ENCODE results near the gene ST3GAL3. TPM values are rescaled to one million over a fixed set of nuclear protein-coding genes. Genes with fewer than 3 reads are reported as not detected.

Gene ST3GAL3
- total and polyA plus RNA-seq, 2 experiments from 2014 or later: 4.5 to 7.0 TPM

DNA sequence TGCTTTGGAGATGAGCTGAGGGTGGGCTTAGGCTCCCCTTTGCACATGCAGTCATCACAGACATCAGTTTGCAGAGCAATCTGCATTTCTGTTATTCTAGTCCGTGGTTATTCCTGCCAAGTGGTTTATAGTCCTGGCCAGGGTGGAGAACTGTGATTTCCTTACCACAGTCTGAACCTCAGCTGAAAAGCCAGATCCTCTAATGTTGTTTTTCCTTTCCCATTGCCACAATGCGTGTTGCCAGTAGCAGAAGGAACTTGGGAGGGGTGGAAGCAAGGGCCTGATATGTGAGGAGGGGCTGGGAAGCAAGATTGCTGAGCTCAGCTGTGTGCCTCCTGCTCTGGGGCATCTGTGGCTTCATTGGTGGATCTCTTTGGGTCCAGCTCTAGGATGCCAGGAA is 18.0 kb upstream of the ST3GAL3 start:
- peaks cover 86% of the 10 kb centered on the region for H3K36me3 ChIP-seq (ENCODE audit: insufficient read depth)
- Mint-ChIP-seq H3K4me1 (no peaks in the 10 kb centered on the region), H3K27ac (no peak overlapping the region), H3K36me3 (ENCODE audit: low read depth) (no peaks in the 10 kb centered on the region; the same call in 1 of the 3 replicates), H3K9me3 (no peaks in the 10 kb centered on the region; the same call in 2 of the 3 replicates), H3K27me3 (ENCODE audit: insufficient read depth, low read depth, poor library complexity) (peaks cover 3% of the 10 kb centered on the region), H3K4me3 (no peak overlapping the region)
- no peak overlapping the region for H3K27ac ChIP-seq (ENCODE audit: low read depth)
- H3K79me2 ChIP-seq (replicated peaks; ENCODE audit: insufficient read depth): peaks cover 10% of the 10 kb centered on the region; the same call in 1 of the 2 replicates
- no peak overlapping the region for H2AFZ ChIP-seq
- H3K4me2 ChIP-seq: no peak overlapping the region
- TF ChIP-seq POLR2AphosphoS5 (IDR thresholded peaks at IDR 0.05; ENCODE audit: low read depth): no peak
- TF ChIP-seq, protein P1, sequence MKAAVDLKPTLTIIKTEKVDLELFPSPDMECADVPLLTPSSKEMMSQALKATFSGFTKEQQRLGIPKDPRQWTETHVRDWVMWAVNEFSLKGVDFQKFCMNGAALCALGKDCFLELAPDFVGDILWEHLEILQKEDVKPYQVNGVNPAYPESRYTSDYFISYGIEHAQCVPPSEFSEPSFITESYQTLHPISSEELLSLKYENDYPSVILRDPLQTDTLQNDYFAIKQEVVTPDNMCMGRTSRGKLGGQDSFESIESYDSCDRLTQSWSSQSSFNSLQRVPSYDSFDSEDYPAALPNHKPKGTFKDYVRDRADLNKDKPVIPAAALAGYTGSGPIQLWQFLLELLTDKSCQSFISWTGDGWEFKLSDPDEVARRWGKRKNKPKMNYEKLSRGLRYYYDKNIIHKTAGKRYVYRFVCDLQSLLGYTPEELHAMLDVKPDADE (IDR thresholded peaks at IDR 0.05): no peak
- no peak for TF ChIP-seq STAT1 (IDR thresholded peaks at IDR 0.05; ENCODE audit: unreplicated experiment)
- no peak for TF ChIP-seq ZNF331 (CRISPR knock-in tag; IDR thresholded peaks at IDR 0.05; ENCODE audit: low read depth)
- TF ChIP-seq ZNF114 (CRISPR knock-in tag; IDR thresholded peaks at IDR 0.05): no peak
- TF ChIP-seq EZH2 (IDR thresholded peaks at IDR 0.05; ENCODE audit: low read depth, unreplicated experiment): no peak
- no peak for TF ChIP-seq CREB1 (CRISPR knock-in tag; IDR thresholded peaks at IDR 0.05; ENCODE audit: low read depth)
- no peak for TF ChIP-seq NANOG (IDR thresholded peaks at IDR 0.05; ENCODE audit: borderline replicate concordance)
- TF ChIP-seq JUNB (IDR thresholded peaks at IDR 0.05; ENCODE audit: unreplicated experiment): no peak
- TF ChIP-seq, protein P2, sequence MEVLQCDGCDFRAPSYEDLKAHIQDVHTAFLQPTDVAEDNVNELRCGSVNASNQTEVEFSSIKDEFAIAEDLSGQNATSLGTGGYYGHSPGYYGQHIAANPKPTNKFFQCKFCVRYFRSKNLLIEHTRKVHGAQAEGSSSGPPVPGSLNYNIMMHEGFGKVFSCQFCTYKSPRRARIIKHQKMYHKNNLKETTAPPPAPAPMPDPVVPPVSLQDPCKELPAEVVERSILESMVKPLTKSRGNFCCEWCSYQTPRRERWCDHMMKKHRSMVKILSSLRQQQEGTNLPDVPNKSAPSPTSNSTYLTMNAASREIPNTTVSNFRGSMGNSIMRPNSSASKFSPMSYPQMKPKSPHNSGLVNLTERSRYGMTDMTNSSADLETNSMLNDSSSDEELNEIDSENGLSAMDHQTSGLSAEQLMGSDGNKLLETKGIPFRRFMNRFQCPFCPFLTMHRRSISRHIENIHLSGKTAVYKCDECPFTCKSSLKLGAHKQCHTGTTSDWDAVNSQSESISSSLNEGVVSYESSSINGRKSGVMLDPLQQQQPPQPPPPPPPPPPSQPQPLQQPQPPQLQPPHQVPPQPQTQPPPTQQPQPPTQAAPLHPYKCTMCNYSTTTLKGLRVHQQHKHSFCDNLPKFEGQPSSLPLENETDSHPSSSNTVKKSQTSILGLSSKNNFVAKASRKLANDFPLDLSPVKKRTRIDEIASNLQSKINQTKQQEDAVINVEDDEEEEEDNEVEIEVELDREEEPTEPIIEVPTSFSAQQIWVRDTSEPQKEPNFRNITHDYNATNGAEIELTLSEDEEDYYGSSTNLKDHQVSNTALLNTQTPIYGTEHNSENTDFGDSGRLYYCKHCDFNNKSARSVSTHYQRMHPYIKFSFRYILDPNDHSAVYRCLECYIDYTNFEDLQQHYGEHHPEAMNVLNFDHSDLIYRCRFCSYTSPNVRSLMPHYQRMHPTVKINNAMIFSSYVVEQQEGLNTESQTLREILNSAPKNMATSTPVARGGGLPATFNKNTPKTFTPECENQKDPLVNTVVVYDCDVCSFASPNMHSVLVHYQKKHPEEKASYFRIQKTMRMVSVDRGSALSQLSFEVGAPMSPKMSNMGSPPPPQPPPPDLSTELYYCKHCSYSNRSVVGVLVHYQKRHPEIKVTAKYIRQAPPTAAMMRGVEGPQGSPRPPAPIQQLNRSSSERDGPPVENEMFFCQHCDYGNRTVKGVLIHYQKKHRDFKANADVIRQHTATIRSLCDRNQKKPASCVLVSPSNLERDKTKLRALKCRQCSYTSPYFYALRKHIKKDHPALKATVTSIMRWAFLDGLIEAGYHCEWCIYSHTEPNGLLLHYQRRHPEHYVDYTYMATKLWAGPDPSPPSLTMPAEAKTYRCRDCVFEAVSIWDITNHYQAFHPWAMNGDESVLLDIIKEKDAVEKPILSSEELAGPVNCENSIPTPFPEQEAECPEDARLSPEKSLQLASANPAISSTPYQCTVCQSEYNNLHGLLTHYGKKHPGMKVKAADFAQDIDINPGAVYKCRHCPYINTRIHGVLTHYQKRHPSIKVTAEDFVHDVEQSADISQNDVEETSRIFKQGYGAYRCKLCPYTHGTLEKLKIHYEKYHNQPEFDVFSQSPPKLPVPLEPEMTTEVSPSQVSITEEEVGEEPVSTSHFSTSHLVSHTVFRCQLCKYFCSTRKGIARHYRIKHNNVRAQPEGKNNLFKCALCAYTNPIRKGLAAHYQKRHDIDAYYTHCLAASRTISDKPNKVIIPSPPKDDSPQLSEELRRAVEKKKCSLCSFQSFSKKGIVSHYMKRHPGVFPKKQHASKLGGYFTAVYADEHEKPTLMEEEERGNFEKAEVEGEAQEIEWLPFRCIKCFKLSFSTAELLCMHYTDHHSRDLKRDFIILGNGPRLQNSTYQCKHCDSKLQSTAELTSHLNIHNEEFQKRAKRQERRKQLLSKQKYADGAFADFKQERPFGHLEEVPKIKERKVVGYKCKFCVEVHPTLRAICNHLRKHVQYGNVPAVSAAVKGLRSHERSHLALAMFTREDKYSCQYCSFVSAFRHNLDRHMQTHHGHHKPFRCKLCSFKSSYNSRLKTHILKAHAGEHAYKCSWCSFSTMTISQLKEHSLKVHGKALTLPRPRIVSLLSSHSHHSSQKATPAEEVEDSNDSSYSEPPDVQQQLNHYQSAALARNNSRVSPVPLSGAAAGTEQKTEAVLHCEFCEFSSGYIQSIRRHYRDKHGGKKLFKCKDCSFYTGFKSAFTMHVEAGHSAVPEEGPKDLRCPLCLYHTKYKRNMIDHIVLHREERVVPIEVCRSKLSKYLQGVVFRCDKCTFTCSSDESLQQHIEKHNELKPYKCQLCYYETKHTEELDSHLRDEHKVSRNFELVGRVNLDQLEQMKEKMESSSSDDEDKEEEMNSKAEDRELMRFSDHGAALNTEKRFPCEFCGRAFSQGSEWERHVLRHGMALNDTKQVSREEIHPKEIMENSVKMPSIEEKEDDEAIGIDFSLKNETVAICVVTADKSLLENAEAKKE (CRISPR knock-in tag; IDR thresholded peaks at IDR 0.05): no peak
- no peak for TF ChIP-seq EZH2phosphoT487 (IDR thresholded peaks at IDR 0.05; ENCODE audit: unreplicated experiment)
- TF ChIP-seq, protein P3, sequence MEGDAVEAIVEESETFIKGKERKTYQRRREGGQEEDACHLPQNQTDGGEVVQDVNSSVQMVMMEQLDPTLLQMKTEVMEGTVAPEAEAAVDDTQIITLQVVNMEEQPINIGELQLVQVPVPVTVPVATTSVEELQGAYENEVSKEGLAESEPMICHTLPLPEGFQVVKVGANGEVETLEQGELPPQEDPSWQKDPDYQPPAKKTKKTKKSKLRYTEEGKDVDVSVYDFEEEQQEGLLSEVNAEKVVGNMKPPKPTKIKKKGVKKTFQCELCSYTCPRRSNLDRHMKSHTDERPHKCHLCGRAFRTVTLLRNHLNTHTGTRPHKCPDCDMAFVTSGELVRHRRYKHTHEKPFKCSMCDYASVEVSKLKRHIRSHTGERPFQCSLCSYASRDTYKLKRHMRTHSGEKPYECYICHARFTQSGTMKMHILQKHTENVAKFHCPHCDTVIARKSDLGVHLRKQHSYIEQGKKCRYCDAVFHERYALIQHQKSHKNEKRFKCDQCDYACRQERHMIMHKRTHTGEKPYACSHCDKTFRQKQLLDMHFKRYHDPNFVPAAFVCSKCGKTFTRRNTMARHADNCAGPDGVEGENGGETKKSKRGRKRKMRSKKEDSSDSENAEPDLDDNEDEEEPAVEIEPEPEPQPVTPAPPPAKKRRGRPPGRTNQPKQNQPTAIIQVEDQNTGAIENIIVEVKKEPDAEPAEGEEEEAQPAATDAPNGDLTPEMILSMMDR (conservative IDR thresholded peaks at IDR 0.05; ENCODE audit: low read depth in 2 of 2): no peak
- TF ChIP-seq, protein P4, sequence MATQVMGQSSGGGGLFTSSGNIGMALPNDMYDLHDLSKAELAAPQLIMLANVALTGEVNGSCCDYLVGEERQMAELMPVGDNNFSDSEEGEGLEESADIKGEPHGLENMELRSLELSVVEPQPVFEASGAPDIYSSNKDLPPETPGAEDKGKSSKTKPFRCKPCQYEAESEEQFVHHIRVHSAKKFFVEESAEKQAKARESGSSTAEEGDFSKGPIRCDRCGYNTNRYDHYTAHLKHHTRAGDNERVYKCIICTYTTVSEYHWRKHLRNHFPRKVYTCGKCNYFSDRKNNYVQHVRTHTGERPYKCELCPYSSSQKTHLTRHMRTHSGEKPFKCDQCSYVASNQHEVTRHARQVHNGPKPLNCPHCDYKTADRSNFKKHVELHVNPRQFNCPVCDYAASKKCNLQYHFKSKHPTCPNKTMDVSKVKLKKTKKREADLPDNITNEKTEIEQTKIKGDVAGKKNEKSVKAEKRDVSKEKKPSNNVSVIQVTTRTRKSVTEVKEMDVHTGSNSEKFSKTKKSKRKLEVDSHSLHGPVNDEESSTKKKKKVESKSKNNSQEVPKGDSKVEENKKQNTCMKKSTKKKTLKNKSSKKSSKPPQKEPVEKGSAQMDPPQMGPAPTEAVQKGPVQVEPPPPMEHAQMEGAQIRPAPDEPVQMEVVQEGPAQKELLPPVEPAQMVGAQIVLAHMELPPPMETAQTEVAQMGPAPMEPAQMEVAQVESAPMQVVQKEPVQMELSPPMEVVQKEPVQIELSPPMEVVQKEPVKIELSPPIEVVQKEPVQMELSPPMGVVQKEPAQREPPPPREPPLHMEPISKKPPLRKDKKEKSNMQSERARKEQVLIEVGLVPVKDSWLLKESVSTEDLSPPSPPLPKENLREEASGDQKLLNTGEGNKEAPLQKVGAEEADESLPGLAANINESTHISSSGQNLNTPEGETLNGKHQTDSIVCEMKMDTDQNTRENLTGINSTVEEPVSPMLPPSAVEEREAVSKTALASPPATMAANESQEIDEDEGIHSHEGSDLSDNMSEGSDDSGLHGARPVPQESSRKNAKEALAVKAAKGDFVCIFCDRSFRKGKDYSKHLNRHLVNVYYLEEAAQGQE (IDR thresholded peaks at IDR 0.05; ENCODE audit: unreplicated experiment): no peak
- H3K27me3 ChIP-seq (ENCODE audit: insufficient read depth): no peaks in the 10 kb centered on the region
- DNase-seq (ENCODE audit: low spot score): no peak
- H3K4me3 ChIP-seq: no peak overlapping the region
- H3K4me1 ChIP-seq (ENCODE audit: insufficient read depth): no peaks in the 10 kb centered on the region
- no peak for ATAC-seq
- no peaks in the 10 kb centered on the region for H3K9me2 ChIP-seq (ENCODE audit: insufficient read depth)
- peaks cover 43% of the 10 kb centered on the region for H4K20me1 ChIP-seq (replicated peaks; ENCODE audit: insufficient read depth)
- peaks cover 18% of the 10 kb centered on the region; the same call in 1 of the 2 replicates for H3F3A ChIP-seq (replicated peaks; ENCODE audit: low read depth)

Measured in GM23338 (cell line).